ENCODE data around the gene SERPIND1.

- TF ChIP-seq RBBP5 (IDR thresholded peaks at IDR 0.05; ENCODE audit: borderline replicate concordance, low read depth, low read length) (no peak), CTCF (IDR thresholded peaks at IDR 0.05; ENCODE audit: control extremely low read depth in 1 of 3, insufficient read depth in 1 of 3, low read depth in 1 of 3, low read length in 3 of 3) (no peak), POLR2A (IDR thresholded peaks at IDR 0.05; ENCODE audit: control extremely low read depth in 1 of 2, low read depth in 2 of 2, low read length in 2 of 2) (no peak), CHD2 (IDR thresholded peaks at IDR 0.05; ENCODE audit: low read length) (no peak)
- TF ChIP-seq, protein P1, sequence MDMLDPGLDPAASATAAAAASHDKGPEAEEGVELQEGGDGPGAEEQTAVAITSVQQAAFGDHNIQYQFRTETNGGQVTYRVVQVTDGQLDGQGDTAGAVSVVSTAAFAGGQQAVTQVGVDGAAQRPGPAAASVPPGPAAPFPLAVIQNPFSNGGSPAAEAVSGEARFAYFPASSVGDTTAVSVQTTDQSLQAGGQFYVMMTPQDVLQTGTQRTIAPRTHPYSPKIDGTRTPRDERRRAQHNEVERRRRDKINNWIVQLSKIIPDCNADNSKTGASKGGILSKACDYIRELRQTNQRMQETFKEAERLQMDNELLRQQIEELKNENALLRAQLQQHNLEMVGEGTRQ (IDR thresholded peaks at IDR 0.05; ENCODE audit: low read length) = no peak
Measured at GRCh38 chr22:20762233-20762796, 11.6 kb upstream of the SERPIND1 start.

Measured in H1 (cell line).